Measurements from ENCODE around the gene PBX1.

The PBX1 gene

DNA sequence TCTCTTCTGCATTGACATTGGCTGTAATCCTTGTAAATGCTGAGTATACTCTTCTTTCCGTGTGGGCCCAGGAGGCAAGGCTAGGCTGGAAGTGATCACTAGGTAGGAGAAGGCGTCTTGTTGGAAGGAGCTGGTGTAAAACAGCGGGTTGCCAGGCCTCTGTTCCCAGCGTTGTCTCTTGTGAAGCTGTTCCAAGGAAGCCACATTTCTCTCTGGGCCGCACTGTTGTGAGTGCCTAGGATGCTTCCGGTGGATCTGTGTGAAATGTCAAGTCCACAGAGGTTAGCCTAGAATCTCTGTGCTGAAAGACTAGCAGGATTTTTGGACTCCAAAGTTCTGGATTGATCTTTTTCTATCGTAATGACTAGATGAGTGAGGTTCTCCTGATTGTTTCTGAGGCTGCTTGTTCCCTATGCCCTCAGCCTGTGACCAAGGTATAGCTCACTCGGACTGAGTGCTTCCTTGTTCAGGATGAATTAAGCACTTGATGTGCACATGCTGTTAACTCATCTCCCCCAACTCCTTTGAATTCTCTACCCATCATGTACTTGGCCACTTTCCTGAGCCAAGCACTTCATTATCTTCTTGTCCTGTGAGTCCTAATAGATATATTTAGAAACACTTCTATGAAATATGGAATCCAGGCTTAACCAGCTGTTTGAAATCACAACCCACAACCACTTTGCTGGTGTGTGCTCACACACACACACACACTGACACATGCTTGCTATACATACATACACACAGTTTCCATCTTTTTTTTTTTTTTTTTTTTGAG, 63.3 kb downstream of the PBX1 start:
- DNase-seq = no peak

DNA sequence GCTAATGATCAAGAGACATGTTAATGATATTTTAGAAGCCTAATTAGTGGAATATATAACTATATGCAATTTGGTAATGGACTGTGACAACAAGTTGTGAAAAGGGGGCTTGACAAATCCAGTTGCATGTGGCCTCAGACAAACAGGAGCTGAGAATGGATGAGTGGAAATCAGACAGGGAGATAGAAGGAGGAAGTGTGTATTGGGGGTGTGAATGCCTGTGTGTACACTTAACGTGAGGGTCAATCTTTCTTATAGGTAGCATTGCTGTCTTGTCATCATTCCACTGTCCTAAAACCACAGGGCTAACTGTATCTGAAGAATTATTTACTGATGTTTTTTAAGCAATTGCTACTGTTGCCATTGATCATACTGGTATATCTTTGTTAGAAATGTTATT, 64.8 kb downstream of the PBX1 start:
- no peak for DNase-seq

- no peak for DNase-seq
Measured at GRCh38 chr1:164624400-164624799, 65.4 kb downstream of the PBX1 start.

GRCh38 chr1:164625004-164625617, 66.1 kb downstream of the PBX1 start:
- no peak for DNase-seq

DNA sequence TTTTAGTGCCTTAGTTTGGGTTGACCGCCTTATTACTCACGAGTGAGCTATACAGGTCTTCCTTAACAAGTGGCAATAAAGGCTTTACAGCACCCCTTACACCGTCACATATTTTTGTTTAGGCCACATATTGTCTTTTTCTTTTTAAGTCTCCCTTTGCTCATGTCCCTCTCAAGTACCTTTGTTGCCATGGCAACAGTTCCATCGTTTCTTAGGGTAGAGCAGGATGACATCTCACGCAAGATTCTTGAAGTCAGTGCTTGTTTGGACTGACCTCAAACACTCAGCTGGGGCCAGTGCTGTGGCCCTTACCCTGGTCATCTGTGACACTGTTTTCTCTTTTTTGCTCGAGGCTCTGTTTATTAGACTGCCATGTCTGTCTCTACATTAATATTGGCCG, 69.8 kb downstream of the PBX1 start:
- no peak for DNase-seq

DNA sequence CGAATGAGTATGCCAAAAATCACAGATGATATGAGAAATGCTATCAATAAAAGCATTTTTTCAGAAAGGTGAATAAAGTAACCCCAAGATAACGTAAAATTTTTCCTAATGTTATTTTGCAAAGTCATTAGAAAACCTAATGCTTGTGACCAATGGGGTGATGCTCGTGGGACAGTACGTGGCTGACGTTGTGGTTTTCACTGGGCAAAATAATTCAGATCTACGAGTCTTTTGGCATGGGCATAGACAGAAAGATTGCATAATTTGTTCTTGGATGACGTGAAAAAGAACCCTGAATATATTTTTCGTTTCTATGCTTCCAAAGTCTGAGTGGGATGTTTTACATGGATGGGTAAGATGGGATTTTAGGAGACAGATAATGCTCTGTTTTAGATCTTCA, 71.0 kb downstream of the PBX1 start:
- DNase-seq = no peak

GRCh38 chr1:164630626-164631396, 71.8 kb downstream of the PBX1 start:
- DNase-seq = no peak

GRCh38 chr1:164631751-164632150, 72.8 kb downstream of the PBX1 start:
- no peak for DNase-seq

- DNase-seq = no peak
Measured at GRCh38 chr1:164633997-164634396, 75.0 kb downstream of the PBX1 start.

DNA sequence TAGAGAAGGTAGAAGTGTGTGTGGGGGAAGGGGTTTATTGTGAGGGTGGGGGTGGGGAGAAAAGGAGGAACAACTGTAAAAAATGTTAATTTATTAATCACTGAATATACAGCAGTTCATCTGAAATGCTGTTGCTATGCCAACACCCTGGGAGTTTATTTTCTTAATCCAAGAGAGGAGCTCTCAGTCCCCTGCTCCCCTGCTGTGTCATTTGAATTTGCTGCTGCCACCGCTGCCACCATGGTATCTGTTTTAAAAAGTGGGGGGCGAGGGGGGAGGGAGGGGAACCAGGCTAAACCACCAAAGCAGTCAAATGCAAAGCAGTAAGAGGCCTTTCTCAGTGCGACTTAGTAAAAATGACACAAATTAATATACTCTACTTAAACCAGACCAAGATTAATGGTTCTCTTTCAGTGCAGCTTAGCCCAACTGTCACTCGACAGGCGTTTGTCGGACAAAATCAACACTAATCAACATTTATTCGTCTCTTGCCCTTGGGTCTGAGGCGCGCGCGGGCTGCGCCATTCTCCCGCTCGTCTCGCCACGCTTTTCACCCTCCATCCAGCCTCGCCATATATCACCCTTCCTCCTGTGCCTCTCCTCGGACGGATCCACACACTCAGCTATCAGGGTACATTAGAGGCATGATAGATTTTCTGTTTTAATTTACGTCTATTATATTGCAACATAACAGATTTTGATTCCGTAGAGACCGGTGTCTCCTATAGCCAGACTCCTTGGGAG, 76.2 kb downstream of the PBX1 start:
- no peak for DNase-seq

DNA sequence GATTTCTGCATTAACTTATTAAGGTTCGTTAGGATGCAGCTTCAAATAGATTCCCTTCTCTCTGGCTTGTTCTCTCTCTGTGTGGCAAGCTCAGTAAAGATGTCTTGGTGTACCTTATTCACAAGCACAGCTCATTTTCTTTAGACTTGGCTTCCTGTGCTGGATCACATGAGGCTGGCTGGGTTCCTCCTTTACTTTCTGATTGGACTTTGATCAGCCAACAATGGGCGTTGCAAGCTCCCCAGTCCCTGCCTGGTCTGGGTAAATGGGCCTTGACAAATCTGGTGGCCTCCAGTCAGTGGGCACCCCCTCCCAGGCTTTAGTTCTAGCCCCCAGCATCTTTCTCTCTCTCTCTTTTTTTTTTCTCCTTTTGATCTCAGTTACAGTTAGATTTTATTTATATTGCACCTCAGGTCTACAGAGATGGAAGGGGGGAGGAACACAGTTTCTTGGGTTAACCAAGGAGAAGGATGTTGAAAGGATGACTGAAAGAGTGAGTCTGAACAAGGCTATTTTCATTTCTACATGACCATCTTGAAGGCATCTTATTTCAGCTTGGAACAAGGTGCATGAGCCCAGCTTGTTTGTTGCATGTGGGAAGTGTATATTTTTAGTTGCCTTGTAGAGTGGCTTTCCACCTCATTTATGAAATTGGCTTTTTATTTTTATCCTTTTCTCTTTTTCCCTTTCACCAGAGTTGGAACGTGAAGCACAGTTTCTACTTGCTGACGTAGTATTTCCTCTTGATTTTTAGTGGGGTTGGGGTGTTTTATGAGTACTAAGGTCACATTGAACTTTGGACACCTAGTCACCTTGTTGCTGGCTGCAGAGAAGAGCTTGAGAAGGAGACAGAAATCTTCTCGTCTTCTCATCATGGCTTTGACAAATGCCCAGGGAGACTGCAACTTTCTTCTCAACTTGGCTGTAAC, 77.1 kb downstream of the PBX1 start:
- DNase-seq = no peak

- DNase-seq = no peak
Measured at GRCh38 chr1:164636757-164637156, 77.8 kb downstream of the PBX1 start.

- peak; percentile 65 for DNase-seq
Measured at GRCh38 chr1:164637461-164638375, 78.7 kb downstream of the PBX1 start.

- no peak for DNase-seq
Measured at GRCh38 chr1:164638492-164639202, 79.7 kb downstream of the PBX1 start.

DNA sequence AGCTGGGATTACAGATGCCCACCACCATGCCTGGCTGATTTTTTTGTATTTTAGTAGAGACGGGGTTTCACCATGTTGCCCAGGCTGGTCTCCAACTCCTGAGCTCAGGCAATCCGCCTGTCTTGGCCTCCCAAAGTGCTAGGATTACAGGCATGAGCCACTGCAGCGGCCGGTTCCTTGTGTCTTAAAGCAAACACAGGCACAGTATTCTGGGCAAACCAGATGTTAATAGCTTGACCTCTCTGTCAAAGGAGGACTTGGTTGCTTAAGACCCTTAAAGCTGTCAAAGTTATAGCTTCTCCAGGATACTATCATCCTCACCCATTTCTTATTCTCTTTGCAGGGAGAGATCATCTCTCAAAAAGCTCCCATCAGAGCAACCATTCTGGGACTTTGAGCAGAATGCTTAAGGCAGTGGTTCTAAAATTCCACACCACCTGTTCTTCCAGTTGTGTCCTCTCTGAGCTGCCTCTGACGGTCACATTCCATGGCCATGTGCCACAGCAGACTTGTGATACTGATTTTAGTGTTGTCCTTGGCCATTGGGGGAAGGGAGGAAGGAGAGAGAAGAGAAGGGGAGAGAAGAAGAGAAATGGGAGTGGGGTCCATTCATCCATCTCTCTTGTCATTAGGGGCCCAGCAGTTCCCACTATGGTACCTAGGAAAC, 81.8 kb downstream of the PBX1 start:
- peak; percentile 64 for DNase-seq

DNA sequence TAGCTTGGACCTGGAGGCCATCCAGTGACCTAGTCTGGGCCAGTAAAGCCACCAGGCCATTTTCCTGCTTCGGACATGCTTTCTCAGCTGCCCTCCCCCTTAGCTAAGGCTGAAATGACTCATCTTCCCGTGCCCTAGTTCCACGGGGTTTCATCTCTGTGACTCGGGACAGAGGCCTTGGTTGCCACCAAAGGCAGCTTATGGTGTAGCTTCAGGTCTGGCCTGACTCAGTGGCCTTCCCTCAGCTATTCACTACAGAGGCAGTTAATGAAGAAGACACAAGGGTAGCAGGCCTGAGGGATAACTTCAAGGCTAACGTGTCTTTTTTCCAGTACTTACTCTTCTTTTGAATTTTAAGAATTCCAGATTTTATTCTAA, 82.4 kb downstream of the PBX1 start:
- DNase-seq = no peak

DNA sequence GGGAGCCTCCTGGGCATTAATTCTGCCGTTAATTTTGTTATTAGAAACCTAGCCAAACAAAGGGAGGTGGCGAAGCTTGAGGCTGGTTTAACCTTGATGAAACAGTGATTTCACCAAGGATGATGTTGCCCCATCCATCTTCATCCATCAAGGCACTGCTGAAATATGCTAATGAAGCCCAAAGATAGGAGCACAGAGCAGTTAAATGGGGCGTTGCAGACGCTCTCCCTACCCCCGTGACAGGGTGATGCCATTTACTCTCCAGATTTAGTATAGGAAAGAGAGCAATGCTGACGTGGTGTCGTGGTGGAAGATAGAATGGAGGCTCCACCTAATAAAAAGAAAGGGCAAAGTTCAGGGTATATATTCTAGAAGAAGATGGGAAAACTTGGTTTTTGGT, 84.0 kb downstream of the PBX1 start:
- no peak for DNase-seq

DNA sequence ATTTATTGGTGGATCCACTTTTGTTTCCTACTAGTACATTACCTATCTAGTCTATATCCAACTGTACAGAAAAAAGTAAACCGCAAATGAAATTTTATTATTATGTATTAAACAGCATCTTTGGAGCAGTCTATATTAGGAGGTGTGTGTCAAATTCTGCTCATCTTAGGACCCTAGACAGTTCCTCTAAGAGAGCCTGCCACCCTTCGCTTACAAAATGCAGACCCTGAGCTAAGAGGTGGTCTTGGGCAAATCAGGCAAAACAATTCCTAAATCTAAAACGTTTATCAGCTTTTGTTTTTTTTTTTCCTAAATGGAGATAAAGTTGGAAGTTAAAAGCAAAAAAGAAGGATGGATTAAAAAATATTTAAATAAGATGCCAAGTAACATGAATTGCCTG, 85.3 kb downstream of the PBX1 start:
- DNase-seq = no peak

DNA sequence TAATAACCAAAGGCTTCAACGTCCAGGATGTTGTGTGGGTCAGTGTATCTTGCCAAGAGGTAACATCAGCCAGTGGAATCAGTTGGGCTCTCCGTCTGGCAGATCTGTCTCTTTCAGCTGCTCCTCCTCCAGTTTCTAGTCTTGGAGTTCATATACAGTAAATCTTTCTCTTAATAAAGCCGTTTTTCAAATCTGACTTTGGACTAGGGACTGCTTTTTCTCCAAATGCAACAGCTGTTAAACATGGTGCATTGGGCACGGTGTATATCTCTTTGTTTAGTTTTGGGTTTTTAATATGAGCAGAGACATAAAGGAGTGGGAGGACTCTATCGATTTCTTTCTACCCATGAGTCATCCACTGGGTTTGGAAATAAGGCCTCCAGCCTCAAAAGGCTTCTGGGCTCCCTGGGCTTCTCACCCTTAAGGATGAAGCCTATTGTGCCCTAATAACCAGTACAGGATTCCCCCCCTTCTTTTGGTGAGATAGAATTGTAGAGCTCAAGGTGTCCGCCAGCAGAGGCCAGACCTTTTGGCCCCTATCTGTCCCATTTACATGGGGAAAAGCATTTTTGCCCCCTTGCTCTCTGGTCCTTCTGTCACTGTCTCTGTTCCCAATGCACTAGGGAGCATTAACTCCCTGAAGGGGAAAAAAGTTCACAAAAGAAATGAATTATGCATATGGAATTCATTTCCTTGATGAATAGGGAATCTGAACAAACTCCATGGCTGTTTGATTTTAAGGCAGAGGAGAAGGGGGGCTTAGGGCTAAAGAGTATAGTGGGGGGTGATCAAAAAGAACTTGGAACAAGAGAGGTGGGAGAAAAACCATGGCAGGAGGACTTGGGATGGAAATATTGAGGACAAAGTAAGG, 86.0 kb downstream of the PBX1 start:
- DNase-seq = peak; percentile 60

Data from femur (tissue), 1 donor.